Inflammatory macrophage (primary cell): ENCODE results near the gene IDUA.

Experiments
- DNase-seq, 2 donors: peaks; one replicate each; pipeline ENCODE4 v3.0.0-alpha.2; 2020 to 2022

IDUA gene

DNA sequence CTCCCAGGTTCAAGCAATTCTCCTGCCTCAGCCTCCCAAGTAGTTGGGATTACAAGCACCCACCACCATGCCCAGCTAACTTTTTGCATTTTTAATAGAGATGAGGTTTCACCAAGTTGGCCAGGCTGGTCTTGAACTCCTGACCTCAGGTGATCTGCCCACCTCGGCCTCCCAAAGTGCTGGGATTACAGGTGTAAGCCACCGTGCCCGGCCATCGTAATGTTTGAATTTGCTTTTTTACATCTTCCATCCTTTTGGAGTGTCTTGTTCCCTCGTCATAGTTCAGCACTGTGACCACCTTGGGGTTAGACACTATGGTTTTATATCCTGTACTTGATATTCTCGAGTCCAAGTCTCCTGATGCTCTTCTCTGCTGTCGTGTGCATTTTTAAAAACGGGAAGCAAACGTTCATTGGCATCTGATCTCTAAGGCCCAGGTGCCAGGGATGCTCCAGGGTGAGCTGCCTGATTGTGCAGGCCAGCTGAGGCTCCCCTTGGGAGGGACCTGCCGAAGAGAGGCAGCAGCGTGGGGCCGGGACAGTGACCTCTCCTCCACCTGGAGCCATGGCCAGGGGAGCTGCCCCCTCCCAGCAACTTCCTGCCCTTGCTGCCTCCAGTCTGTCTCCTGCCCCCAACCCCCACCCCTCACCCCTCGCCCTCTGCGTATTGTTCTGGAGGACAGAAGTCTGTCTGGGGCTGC lies 30.2 kb upstream of the IDUA start:
- DNase-seq, result no peak

DNA sequence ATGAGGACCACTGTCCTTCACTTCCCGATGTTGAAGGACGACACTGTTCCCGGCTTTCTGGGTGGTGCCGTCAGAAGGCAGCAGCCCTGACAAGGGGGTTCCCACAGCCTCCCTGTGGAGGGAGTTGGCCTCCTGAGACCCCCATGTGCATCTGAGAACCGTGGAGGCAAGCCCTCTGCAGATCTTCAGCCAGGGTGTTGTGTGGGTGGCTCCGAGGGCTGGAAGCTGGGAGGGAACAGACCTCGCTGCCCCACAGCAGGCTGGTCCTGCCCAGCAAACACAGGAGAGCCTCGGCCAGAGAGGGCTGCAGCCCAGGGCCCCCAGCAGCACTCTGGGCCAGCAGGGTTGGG lies 29.6 kb upstream of the IDUA start:
- DNase-seq, result no peak

GRCh38 chr4:957581-958313 lies 29.1 kb upstream of the IDUA start:
- DNase-seq, result no peak

GRCh38 chr4:958314-958665 lies 28.6 kb upstream of the IDUA start:
- no peak for DNase-seq

GRCh38 chr4:958696-959337 lies 28.0 kb upstream of the IDUA start:
- DNase-seq, result no peak

- no peak for DNase-seq
These were observed 27.3 kb upstream of the IDUA start for GRCh38 chr4:959338-960139.

- DNase-seq, result no peak
These were observed 26.7 kb upstream of the IDUA start for GRCh38 chr4:960140-960635.

DNA sequence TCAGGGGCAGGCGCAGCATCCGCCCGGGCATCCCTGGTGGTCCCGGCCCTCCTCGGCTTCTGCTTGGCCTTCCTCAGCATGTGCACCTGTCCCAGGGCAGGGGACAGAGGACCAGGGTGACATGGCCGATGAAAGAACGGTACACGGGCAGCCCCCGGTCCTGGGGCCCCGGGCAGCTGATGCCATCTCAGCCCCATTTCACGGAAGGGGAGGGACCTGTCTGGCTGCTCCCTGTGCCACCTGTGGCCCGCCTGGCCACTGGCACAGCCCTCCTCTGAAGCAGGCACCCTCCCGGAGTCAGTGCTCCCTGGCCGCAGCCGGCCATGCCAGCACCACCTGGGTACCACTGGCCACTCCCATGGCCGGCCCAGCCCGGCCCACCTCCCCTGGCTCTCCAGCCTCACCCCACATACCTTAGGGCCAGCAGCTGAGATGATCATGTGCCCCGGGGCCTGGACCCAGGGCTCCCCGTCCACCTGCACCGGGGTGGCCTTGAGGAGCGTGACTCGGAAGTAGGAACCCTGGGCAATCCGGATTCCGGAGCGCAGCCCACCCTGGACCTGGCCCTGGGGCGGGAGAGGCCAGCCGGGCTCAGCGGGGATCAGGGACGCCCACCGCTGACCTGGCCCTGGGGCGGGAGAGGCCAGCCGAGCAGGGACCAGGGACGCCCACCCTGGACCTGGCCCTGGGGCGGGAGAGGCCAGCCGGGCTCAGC lies 26.1 kb upstream of the IDUA start:
- no peak for DNase-seq

DNA sequence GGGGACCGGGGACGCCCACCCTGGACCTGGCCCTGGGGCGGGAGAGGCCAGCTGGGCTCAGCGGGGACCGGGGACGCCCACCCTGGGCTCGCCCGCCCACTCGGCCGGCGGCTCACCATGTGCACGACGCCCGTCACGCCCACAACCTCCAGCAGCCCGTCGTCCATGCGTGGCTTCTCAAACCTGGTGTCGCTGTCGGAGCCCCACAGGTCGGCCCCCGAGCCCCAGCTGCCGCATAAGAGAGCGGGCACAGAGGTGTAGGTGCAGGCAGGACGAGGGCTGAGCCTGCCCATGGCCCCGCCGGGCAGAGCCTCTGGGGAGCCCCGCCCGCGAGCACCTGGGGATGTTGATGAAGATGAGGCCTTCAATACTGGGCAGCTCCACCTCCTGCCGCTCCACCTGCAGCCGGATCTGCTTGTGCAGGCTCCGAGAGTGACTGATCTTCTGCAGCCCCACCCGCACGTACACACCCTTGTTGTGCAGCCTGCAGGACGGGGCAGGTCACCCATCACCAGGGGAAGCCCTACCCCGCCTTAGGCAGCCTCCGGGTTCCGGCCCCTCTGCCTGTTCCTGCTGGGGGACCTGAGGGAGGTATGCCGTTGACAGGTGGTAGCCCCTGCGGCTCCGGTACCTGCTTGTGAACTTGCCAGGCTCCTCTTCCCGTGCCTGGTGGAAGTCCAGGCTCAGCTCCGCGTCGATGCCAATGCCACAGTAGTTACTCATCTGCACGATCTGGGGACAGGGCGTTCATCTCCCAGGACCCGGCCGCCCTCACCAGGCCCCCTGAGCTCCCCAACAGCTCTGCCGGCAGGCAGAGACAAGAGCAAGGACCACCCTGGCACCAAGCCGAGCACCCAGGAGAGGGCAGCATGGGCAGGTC lies 25.3 kb upstream of the IDUA start:
- no peak for DNase-seq

DNA sequence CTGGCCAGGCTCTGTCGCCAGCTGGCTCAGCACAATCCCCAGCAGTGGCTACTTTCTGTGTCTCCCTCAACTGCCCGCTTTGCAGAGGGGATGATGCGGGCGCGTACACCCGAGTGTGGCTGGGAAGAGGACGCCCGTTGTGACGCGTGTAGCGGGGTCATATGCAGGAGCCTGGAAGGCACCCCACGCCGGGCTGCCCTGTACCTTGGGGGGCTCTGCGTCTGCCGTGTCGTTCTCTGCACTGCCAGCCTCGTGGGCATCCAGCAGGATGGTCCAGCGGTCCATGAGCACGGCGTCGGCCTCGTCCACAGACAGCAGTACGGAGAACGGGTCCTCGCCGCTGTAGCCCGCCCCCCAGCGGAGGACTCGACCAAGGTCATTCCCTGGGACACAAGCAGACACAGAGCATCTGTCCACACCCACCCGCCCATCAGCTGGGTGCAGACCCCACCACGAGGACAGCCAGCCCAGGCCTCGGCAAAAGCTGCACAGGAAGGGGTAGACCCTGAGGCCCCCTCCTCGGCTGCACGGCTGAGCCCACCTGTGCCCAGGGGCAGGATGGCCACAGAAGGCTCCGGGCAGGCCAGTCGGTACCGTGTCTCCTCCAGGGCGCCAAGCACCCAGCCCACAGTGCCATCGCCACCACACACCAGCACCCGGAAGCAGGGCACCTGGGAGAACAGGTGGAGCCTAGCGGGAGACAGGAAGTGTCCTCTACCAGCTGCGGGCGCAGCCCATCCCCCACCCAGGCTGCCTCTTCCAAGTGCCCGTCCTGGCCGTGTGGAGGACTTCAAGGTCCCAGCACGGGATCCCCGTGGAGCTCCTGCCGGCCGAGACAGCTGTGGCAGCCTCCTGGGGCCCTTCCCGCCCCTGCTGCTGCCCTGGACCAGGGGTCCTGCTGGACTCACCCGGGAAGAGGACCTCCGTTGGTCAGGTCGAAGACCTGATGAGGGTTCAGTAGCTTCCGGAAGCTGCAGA lies 24.3 kb upstream of the IDUA start:
- DNase-seq, result no peak

- DNase-seq, result no peak
These were observed 23.3 kb upstream of the IDUA start for GRCh38 chr4:963276-964225.

GRCh38 chr4:964346-965025 lies 22.4 kb upstream of the IDUA start:
- no peak for DNase-seq

DNA sequence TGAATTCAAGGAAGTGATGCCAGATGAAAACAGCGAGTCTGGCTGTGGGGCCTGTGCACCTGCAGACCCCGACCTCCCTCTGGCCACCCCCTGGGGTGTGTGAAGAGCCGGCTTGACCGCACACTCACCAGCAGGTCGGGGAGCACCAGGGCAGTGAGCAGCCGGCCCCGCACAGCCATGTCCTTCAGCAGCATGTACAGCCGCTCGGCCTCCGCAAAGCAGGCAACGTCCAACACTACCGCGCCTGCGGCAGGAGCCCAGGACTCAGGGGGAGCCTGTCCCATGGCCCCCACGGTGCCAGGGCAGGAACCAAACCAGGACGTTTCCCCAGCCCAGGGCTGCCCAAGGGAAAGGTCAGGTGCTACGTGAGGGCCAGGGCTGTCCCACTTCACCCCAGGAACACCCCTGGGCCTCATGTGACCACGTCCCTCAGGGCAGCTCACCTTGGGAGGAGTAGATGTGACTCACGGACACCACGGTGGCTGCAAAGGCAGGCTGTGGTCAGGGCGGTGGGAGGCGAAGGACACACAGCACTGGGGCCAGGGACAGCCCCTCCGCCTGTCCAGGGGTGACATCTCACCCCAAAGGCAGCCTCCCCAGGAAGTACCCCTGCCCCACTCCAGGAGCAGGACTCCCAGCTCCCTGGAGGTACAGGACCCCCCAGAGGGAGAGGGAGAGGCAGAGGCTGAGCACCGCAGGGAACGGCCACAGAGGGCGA lies 21.6 kb upstream of the IDUA start:
- no peak for DNase-seq

- no peak for DNase-seq
These were observed 21.1 kb upstream of the IDUA start for GRCh38 chr4:965766-966134.

- DNase-seq, result no peak
These were observed 20.4 kb upstream of the IDUA start for GRCh38 chr4:966266-967112.
